Psoas muscle (tissue), 8 donors: ENCODE results near the gene ASAP2. TPM values are rescaled to one million over a fixed set of nuclear protein-coding genes. Genes with fewer than 3 reads are reported as not detected.

Experiments
- ATAC-seq, 4 donors: fragments of 200-7000 bp; cut with Tn5 transposase; one replicate each; pipeline ENCODE4 v1.9.1; 2020; ENCODE audit warnings: moderate library complexity in 3 of 4, mild to moderate bottlenecking in 2 of 4
- DNase-seq, 2 donors: peaks; one replicate each; pipeline ENCODE4 v3.0.0-alpha.2; 2020
- H3K27ac ChIP-seq: fragments of 200-600 bp; one replicate; pipeline ENCODE4 v1.8.0; 2022
- H3K27me3 ChIP-seq, 3 donors: fragments of 200-600 bp in 1 of 3; one replicate each; pipeline versions ENCODE4 v1.6.1 to v1.8.0; 2013 to 2022; ENCODE audit warnings: low read length in 2 of 3, mild to moderate bottlenecking in 2 of 3, moderate library complexity in 1 of 3; ENCODE audit not compliant: insufficient read depth in 3 of 3
- H3K36me3 ChIP-seq, 2 donors: fragments of 200-600 bp in 1 of 2; one replicate each; pipeline versions ENCODE4 v1.6.1 to v1.8.0; 2013 to 2022; ENCODE audit warnings: low read depth in 1 of 2, mild to moderate bottlenecking in 1 of 2, moderate library complexity in 1 of 2; ENCODE audit not compliant: insufficient read depth in 1 of 2
- H3K4me1 ChIP-seq: fragments of 200-600 bp; one replicate; pipeline ENCODE4 v1.8.0; 2022
- H3K4me3 ChIP-seq: fragments of 200-600 bp; one replicate; pipeline ENCODE4 v1.8.0; 2022; ENCODE audit warnings: mild to moderate bottlenecking
- H3K9me3 ChIP-seq: fragments of 200-600 bp; one replicate; pipeline ENCODE4 v1.8.0; 2022
- WGBS, 3 donors: extraction: QIAGEN DNeasy Blood & Tissue Kit; methylation state at CpG; one replicate each; pipeline versions ENCODE4 v1.1.6 to v1.1.7; 2013; 5-methylcytosine and 5-hydroxymethylcytosine counted together
- intact Hi-C, 2 donors: fragments of 100-400 bp; cut with DNase I; formaldehyde crosslinking; loops; one replicate each; pipeline versions ENCODE4 v1.11.0 to v1.14.2; 2022
- polyA plus RNA-seq, 3 donors: library from polyadenylated mRNA; stranded (reverse); fragments of 200-250 nt; gene quantifications; one replicate each; pipeline ENCODE4 v1.2.3, GENCODE V29; 2013
- total RNA-seq, 4 donors: library from RNA; stranded (reverse); fragmentation: NEBNext Ultra II Directional in 2 of 4; extraction: Animal tissue kit (Norgen Biotek cat#: 25700) in 2 of 4; gene quantifications; one replicate each; pipeline versions ENCODE4 v1.2.1 to v1.2.4, GENCODE V29; 2021 to 2023
- TF ChIP-seq, protein P1 (sequence below): fragments of 200-600 bp; IDR thresholded peaks from one replicate; pipeline ENCODE4 v1.8.0; 2022; ENCODE audit warnings: antibody characterized with exemption
- donor health status: healthy with polysubstance abuse.
- donor health status: DM: no; HTN: no; CAD: no; lungs with moderate emphysema.
- donor health status: Bipolar disorder and iron deficiency.
- donor health status: healthy.
- donor health status: DM: yes; HTN: yes; CAD: no.
- donor health status: DM: no; HTN: no; CAD: no.
- donor health status: DM: no; HTN: no; CAD: no.
- donor health status: DM: yes; HTN: yes; CAD: no.

ASAP2 gene
- total and polyA plus RNA-seq, 7 donors = 1.6 to 9.0 (median 3.3) TPM

DNA sequence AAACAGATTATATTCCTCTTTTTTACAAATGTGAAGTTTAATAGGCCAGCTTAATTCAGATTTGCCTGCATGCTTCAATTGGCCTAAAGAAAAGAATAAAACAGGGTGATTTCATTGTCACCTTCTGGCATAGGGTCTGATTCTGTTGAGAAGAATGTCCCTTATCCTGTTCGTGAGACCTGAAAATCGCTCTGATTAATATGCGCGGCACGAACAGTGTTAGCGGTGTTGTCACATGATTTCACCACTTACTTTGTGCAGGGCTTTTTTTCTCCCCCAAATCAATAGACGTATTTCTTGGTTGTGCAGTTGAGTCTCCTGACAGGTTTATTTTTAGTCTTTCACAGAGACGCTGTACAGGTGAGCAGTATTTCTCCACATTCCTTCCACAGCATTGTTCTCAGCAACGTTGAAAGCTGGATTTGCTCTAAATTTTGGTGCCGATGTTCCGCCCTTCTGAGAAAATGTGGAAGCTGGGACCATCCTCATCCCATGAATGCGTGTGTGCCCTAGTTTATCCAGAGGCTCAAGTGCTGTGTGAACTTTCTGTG is 134.8 kb downstream of the ASAP2 start:
- ATAC-seq (no peak), DNase-seq (no peak)
- Histone ChIP-seq H3K27me3 (no peaks in the 10 kb centered on the region), H3K9me3 (no peaks in the 10 kb centered on the region), H3K4me1 (peaks cover 3% of the 10 kb centered on the region), H3K4me3 (no peak overlapping the region), H3K27ac (no peak overlapping the region), H3K36me3 (peaks cover 3 to 10% of the 10 kb centered on the region in 2 donors)
- WGBS, 3 donors = 92 to 96% (median 95%) methylated on average over 12 of the region's 12 CpGs
- TF ChIP-seq, protein P1, sequence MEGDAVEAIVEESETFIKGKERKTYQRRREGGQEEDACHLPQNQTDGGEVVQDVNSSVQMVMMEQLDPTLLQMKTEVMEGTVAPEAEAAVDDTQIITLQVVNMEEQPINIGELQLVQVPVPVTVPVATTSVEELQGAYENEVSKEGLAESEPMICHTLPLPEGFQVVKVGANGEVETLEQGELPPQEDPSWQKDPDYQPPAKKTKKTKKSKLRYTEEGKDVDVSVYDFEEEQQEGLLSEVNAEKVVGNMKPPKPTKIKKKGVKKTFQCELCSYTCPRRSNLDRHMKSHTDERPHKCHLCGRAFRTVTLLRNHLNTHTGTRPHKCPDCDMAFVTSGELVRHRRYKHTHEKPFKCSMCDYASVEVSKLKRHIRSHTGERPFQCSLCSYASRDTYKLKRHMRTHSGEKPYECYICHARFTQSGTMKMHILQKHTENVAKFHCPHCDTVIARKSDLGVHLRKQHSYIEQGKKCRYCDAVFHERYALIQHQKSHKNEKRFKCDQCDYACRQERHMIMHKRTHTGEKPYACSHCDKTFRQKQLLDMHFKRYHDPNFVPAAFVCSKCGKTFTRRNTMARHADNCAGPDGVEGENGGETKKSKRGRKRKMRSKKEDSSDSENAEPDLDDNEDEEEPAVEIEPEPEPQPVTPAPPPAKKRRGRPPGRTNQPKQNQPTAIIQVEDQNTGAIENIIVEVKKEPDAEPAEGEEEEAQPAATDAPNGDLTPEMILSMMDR = no peak
- intact Hi-C loops = no loop called here

DNA sequence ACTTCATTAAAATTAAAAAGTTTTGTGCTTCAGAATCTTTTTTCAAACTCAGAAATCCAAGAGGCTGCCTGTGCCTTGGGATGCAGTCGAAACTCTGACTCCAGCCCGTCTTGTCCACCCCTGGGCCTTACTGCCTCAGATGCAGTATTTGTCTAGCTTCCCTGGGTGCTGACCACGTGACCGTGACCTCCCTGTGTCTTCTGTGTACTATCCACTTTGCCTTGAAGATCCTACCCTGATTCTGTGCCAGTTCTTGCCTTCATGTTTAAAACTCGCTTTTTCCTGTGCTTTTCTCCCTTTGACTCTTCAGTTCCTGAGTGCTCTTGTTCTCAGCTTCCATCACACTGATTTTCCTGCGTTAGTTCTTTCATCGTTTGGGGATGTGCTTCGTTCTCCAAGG is 136.0 kb downstream of the ASAP2 start:
- H3K4me3 ChIP-seq = no peak overlapping the region
- ATAC-seq (no peak), DNase-seq (no peak)
- intact Hi-C loops = no loop called here
- WGBS, 3 donors = 94 to 97% (median 94%) methylated on average over 8 of the region's 8 CpGs
- H3K4me1 ChIP-seq = no peaks in the 10 kb centered on the region
- H3K36me3 ChIP-seq = peaks cover 3 to 10% of the 10 kb centered on the region in 2 donors
- TF ChIP-seq, protein P1 = no peak
- H3K27ac ChIP-seq = no peak overlapping the region
- no peaks in the 10 kb centered on the region for H3K27me3 ChIP-seq
- no peaks in the 10 kb centered on the region for H3K9me3 ChIP-seq

DNA sequence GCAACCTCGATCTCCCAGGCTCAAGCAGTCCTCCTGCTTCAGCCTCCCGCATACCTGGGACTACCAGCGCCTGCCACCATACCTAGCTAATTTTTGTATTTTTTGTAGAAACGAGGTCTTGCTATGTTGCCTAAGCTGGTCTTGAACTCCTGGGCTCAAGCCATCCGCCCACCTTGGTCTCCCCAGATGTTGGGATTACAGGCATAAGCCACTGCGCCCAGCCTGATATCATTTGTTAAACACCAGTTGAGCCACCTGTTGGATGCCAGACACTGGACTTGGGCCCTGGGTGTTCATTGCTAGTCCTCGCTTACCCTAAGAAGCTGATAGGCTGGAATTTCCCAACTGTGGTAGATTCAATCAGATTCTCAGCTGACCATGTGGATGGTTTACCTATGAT is 136.9 kb downstream of the ASAP2 start:
- no peak for DNase-seq
- WGBS, 3 donors = 95 to 97% (median 97%) methylated on average over 7 of the region's 7 CpGs

DNA sequence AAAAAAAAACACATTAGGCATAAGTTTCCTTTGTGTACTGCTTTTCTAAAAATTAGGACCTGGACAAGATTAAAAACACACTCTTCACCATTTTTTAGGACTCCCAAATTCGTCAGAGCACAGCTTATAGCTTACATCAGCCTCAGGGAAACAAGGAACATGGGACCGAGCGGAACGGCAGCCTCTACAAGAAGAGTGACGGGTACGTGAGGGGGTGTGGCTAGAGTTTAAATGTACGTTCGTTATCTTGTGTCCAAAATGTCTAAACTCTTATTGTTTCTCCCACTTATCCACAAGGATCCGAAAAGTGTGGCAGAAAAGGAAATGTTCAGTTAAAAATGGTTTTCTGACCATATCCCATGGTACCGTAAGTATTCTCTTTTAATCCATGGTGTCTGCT is 137.8 kb downstream of the ASAP2 start:
- 96 to 98% (median 97%) methylated on average over 10 of the region's 10 CpGs for WGBS, 3 donors
- Histone ChIP-seq H3K9me3 (no peaks in the 10 kb centered on the region), H3K27me3 (no peaks in the 10 kb centered on the region), H3K36me3 (peaks cover 3 to 10% of the 10 kb centered on the region in 2 donors), H3K4me1 (no peaks in the 10 kb centered on the region), H3K27ac (no peak overlapping the region), H3K4me3 (no peak overlapping the region)
- TF ChIP-seq, protein P1 = no peak
- ATAC-seq (no peak), DNase-seq (no peak)
- intact Hi-C loops = no loop called here

More for the DNA sequence above, 136.9 kb downstream of the ASAP2 start:
- Histone ChIP-seq H3K27me3 (no peaks in the 10 kb centered on the region), H3K36me3 (peaks cover 3 to 10% of the 10 kb centered on the region in 2 donors), H3K27ac (no peak overlapping the region), H3K4me1 (no peaks in the 10 kb centered on the region), H3K4me3 (no peak overlapping the region), H3K9me3 (no peaks in the 10 kb centered on the region)
- intact Hi-C loops = no loop called here
- no peak for ATAC-seq
- TF ChIP-seq, protein P1 = no peak

DNA sequence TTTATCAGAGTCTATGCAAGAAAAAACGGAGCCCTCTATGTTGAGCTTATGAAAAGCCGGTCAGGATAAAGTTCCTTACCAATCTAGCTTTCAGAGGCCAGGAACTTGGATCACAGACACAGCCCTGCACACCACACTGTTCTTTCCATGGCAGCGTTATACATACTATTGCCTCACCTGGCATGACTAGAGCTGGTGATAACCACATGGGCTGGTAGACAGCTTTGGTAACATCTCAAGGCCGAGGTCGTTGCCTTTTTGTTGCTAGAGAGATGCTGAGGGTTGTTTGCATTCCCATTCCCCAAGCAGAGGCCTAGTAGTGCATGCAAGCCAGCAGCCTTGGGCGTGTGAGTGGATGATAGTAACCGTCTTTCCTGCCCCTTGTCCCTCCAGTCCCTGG is 138.7 kb downstream of the ASAP2 start:
- peaks cover 3 to 10% of the 10 kb centered on the region in 2 donors for H3K36me3 ChIP-seq
- 92 to 96% (median 96%) methylated on average over 7 of the region's 7 CpGs for WGBS, 3 donors
- no peaks in the 10 kb centered on the region for H3K4me1 ChIP-seq
- no peak for ATAC-seq
- H3K27me3 ChIP-seq = no peaks in the 10 kb centered on the region
- no peak overlapping the region for H3K4me3 ChIP-seq
- TF ChIP-seq, protein P1 = no peak
- intact Hi-C loops = no loop called here
- H3K27ac ChIP-seq = no peak overlapping the region
- no peak for DNase-seq
- H3K9me3 ChIP-seq = no peaks in the 10 kb centered on the region
